Activated CD4-positive, CD25-positive, alpha-beta regulatory T cell treated with anti-CD3 and anti-CD28 coated beads, Interleukin-2, amount 50 U/mL, for 24 hours (primary cell): ENCODE measurements around the gene ARHGEF37.

Experiments
- ATAC-seq, 2 donors: fragments of 150-1000 bp; cut with Tn5 transposase; one replicate each; pipeline ENCODE4 v1.10.0; 2021; ENCODE audit warnings: mild to moderate bottlenecking in 1 of 2, moderate library complexity in 1 of 2

The ARHGEF37 gene

GRCh38 chr5:149675610-149676201, 94.4 kb downstream of the ARHGEF37 start:
- no peak for ATAC-seq

- no peak for ATAC-seq
These were observed 96.4 kb downstream of the ARHGEF37 start for GRCh38 chr5:149677731-149678130.

GRCh38 chr5:149679876-149680809, 98.8 kb downstream of the ARHGEF37 start:
- ATAC-seq: no peak

GRCh38 chr5:149680810-149681221, 99.5 kb downstream of the ARHGEF37 start:
- ATAC-seq: peak; percentile 28 to 58

GRCh38 chr5:149681252-149681651, 100.0 kb downstream of the ARHGEF37 start:
- no peak for ATAC-seq

GRCh38 chr5:149681922-149682321, 100.6 kb downstream of the ARHGEF37 start:
- no peak for ATAC-seq

GRCh38 chr5:149682532-149683075, 101.3 kb downstream of the ARHGEF37 start:
- no peak for ATAC-seq

- ATAC-seq: no peak
These were observed 102.7 kb downstream of the ARHGEF37 start for GRCh38 chr5:149683964-149684363.

- no peak for ATAC-seq
These were observed 103.1 kb downstream of the ARHGEF37 start for GRCh38 chr5:149684371-149684770.
